ENCODE measurements around the gene DGLUCY.
"Not testable (repeated sequence)": the region's sequence is repeated elsewhere in the genome, so short reads cannot be mapped to it uniquely, and the experiment has no call there.

The DGLUCY gene

GRCh38 chr14:91142214-91142668 lies 28.4 kb downstream of the DGLUCY start:
- DNase-seq = no peak

- DNase-seq = no peak
Observed at GRCh38 chr14:91143862-91144261, 30.0 kb downstream of the DGLUCY start.

GRCh38 chr14:91144425-91145145 lies 30.7 kb downstream of the DGLUCY start:
- no peak for DNase-seq

GRCh38 chr14:91145391-91146160 lies 31.7 kb downstream of the DGLUCY start:
- DNase-seq = no peak

- no peak for DNase-seq
Observed at GRCh38 chr14:91146661-91147060, 32.8 kb downstream of the DGLUCY start.

GRCh38 chr14:91149462-91149861 lies 35.6 kb downstream of the DGLUCY start:
- no peak for DNase-seq

- no peak for DNase-seq
Observed at GRCh38 chr14:91152499-91152898, 38.6 kb downstream of the DGLUCY start.

- no peak for DNase-seq
Observed at GRCh38 chr14:91153360-91153759, 39.5 kb downstream of the DGLUCY start.

GRCh38 chr14:91154851-91155625 lies 41.2 kb downstream of the DGLUCY start:
- peak; percentile 88 for DNase-seq

GRCh38 chr14:91155626-91156089 lies 41.8 kb downstream of the DGLUCY start:
- DNase-seq = no peak

- DNase-seq = not testable (repeated sequence)
Observed at GRCh38 chr14:91156142-91156666, 42.3 kb downstream of the DGLUCY start.

- DNase-seq = not testable (repeated sequence)
Observed at GRCh38 chr14:91156877-91157276, 43.0 kb downstream of the DGLUCY start.

- no peak for DNase-seq
Observed at GRCh38 chr14:91158091-91158790, 44.4 kb downstream of the DGLUCY start.

GRCh38 chr14:91159182-91159581 lies 45.3 kb downstream of the DGLUCY start:
- DNase-seq = no peak

- no peak for DNase-seq
Observed at GRCh38 chr14:91159906-91160305, 46.0 kb downstream of the DGLUCY start.

- DNase-seq = no peak
Observed at GRCh38 chr14:91163316-91163715, 49.4 kb downstream of the DGLUCY start.

- DNase-seq = no peak
Observed at GRCh38 chr14:91164676-91165075, 50.8 kb downstream of the DGLUCY start.

- no peak for DNase-seq
Observed at GRCh38 chr14:91167380-91167770, 53.5 kb downstream of the DGLUCY start.

- DNase-seq = no peak
Observed at GRCh38 chr14:91169951-91170350, 56.1 kb downstream of the DGLUCY start.

- no peak for DNase-seq
Observed at GRCh38 chr14:91170504-91171121, 56.7 kb downstream of the DGLUCY start.

- DNase-seq = no peak
Observed at GRCh38 chr14:91171291-91171690, 57.4 kb downstream of the DGLUCY start.

GRCh38 chr14:91173221-91173670 lies 59.4 kb downstream of the DGLUCY start:
- no peak for DNase-seq
